Measurements from ENCODE around the gene CRABP1.

- TF ChIP-seq CTCF (IDR thresholded peaks at IDR 0.05) (no peak), POLR2A (IDR thresholded peaks at IDR 0.05) (no peak)
Observed at GRCh38 chr15:78363381-78363734, 23.2 kb downstream of the CRABP1 start.
